K562 (cell line): ENCODE measurements around the gene AMBRA1. TPM values are rescaled to one million over a fixed set of nuclear protein-coding genes. Genes with fewer than 3 reads are reported as not detected.

ENCODE experiments used
- ATAC-seq: fragments of 200-7000 bp; cut with Tn5 transposase; 3 replicates; pipeline ENCODE4 v1.9.1; 2020; ENCODE audit warnings: moderate library complexity
- BruUV-seq: library from RNA; stranded (reverse); fragments of 400-500 nt; replicated peaks from 2 replicates; lab custom pipeline; 2021; lab: Mats Ljungman, UMichigan
- CTCF ChIA-PET: fragments of 300-600 bp; formaldehyde crosslinking; extraction: SDS; loops from one replicate; lab custom pipeline; 2021; ENCODE audit warnings: low intra/inter-chr PET ratio; lab: Yijun Ruan, JAX
- POLR2A ChIA-PET: fragments of 300-600, 350-650 bp; sonication (Branson Sonifier 250); formaldehyde crosslinking; extraction: SDS; loops from one replicate; lab custom pipeline; 2021; ENCODE audit warnings: antibody characterized with exemption, inconsistent platforms; lab: Yijun Ruan, JAX
- DNase-seq, 4 experiments: peaks; one replicate each; pipeline versions ENCODE4 v3.0.0 to v3.0.0-alpha.2; 2011 to 2018; ENCODE audit warnings: low spot score in 3 of 4, mixed read lengths in 3 of 4; ENCODE audit errors: extremely low read depth in 1 of 4
- FAIRE-seq: peaks from 2 replicates; lab custom pipeline; 2011; peaks lifted over from hg19 to GRCh38; lab: Jason Lieb, UNC
- H2AFZ ChIP-seq: 2 replicates; pipeline ENCODE4 v1.6.0; 2011; ENCODE audit warnings: low read depth, low read length, control low read depth, inconsistent platforms
- H3K27ac ChIP-seq: fragments of 200-600 bp; 3 replicates; pipeline ENCODE4 v1.8.0; 2011; ENCODE audit warnings: low read depth, mild to moderate bottlenecking, control low read depth, inconsistent platforms, low read length, moderate library complexity, mixed read lengths; ENCODE audit errors: extremely low read depth
- H3K27me3 ChIP-seq, 2 experiments: fragments of 300-600 bp in 1 of 2; 2 replicates in 1 of 2; 3 replicates in 1 of 2; pipeline versions ENCODE4 v1.6.0 to v1.8.0; 2011; ENCODE audit warnings: inconsistent platforms in 2 of 2, low read length in 2 of 2, mild to moderate bottlenecking in 1 of 2, mixed read lengths in 1 of 2, moderate library complexity in 1 of 2; ENCODE audit not compliant: control insufficient read depth in 2 of 2, insufficient read depth in 2 of 2
- H3K36me3 ChIP-seq: fragments of 300-600 bp; 3 replicates; pipeline ENCODE4 v1.8.0; 2011; ENCODE audit warnings: mild to moderate bottlenecking, low read length, inconsistent platforms; ENCODE audit not compliant: control insufficient read depth, insufficient read depth
- H3K4me1 ChIP-seq, 2 experiments: fragments of 200-600 bp in 1 of 2; replicated peaks in 1 of 2; 2 replicates in 1 of 2; 3 replicates in 1 of 2; pipeline versions ENCODE4 v1.5.1 to v1.8.0; 2011; ENCODE audit warnings: inconsistent platforms in 2 of 2, low read length in 2 of 2, mild to moderate bottlenecking in 1 of 2, mixed read lengths in 1 of 2, moderate library complexity in 1 of 2; ENCODE audit not compliant: control insufficient read depth in 2 of 2, insufficient read depth in 2 of 2
- H3K4me2 ChIP-seq: 2 replicates; pipeline ENCODE4 v1.6.1; 2011; ENCODE audit warnings: low read length, control low read depth, inconsistent platforms, mixed read lengths; ENCODE audit not compliant: insufficient read depth
- H3K4me3 ChIP-seq: fragments of 200-600 bp; sonication (generic), shearing (Covaris generic); 2 replicates; pipeline ENCODE4 v1.5.1; 2016; ENCODE audit warnings: control low read depth, inconsistent platforms
- H3K79me2 ChIP-seq: fragments of 200-600 bp; 3 replicates; pipeline ENCODE4 v1.8.0; 2011; ENCODE audit warnings: low read length, inconsistent platforms; ENCODE audit not compliant: control insufficient read depth, insufficient read depth
- H3K9ac ChIP-seq, 2 experiments: 2 replicates each; pipeline versions ENCODE4 v1.6.0 to v1.6.1; 2011; ENCODE audit warnings: low read depth in 2 of 2, low read length in 2 of 2, control low read depth in 1 of 2, inconsistent platforms in 1 of 2, mild to moderate bottlenecking in 1 of 2, mixed read lengths in 1 of 2; ENCODE audit not compliant: insufficient read depth in 1 of 2
- H3K9me1 ChIP-seq: one replicate; pipeline ENCODE4 v1.6.0; 2011; ENCODE audit warnings: inconsistent platforms, mild to moderate bottlenecking, low read length, moderate library complexity; ENCODE audit not compliant: control insufficient read depth, insufficient read depth
- H3K9me3 ChIP-seq: replicated peaks from 2 replicates; pipeline ENCODE4 v1.5.1; 2011; ENCODE audit warnings: low read depth, low read length, inconsistent platforms; ENCODE audit not compliant: control insufficient read depth, insufficient read depth
- H4K20me1 ChIP-seq: replicated peaks from 2 replicates; pipeline ENCODE4 v1.6.1; 2011; ENCODE audit warnings: low read length, inconsistent platforms, mixed read lengths; ENCODE audit not compliant: control insufficient read depth, insufficient read depth
- BRD9 ChIP-seq: fragments of 450-650 bp; IDR thresholded peaks from 2 replicates; pipeline ENCODE4 v1.6.1; 2018; ENCODE audit warnings: low read depth; ENCODE audit not compliant: partially characterized antibody
- CTBP1 ChIP-seq: fragments of 450-650 bp; IDR thresholded peaks from 2 replicates; pipeline ENCODE4 v1.6.1; 2016; ENCODE audit warnings: borderline replicate concordance
- YBX1 ChIP-seq: fragments of 450-650 bp; IDR thresholded peaks from 2 replicates; pipeline ENCODE4 v1.7.1; 2016; ENCODE audit warnings: mild to moderate bottlenecking
- ZBTB7A ChIP-seq: IDR thresholded peaks from 2 replicates; pipeline ENCODE4 v1.6.1; 2011; ENCODE audit warnings: low read depth, mild to moderate bottlenecking, low read length, moderate library complexity, borderline replicate concordance; ENCODE audit not compliant: control insufficient read depth
- WGBS: fragments of 100-300 bp; shearing (Covaris generic); methylation state at CpG from one replicate; pipeline ENCODE4 v1.1.6; 2016; ENCODE audit warnings: low coverage, mixed read lengths; ENCODE audit not compliant: insufficient coverage; ENCODE audit errors: missing lambda C conversion rate; 5-methylcytosine and 5-hydroxymethylcytosine counted together
- in situ Hi-C: fragments of 300-500 bp; cut with MboI; formaldehyde crosslinking; loops from 4 replicates; pipeline ENCODE4 v1.15.0; 2018; ENCODE audit warnings: inconsistent platforms, mixed read lengths
- intact Hi-C: fragments of 100-400 bp; cut with micrococcal nuclease; formaldehyde crosslinking; loops from 2 replicates; pipeline ENCODE4 v1.14.2; 2022
- polyA plus RNA-seq, 8 experiments: library from polyadenylated mRNA; depleted of rRNA in 4 of 8; stranded (reverse) in 5 of 8; unstranded in 3 of 8; fragments of >200 nt; fragmentation: Nextera tagmentation in 2 of 8; fragmentation: Illumina TruSeq in 1 of 8; extraction: Ambion mirVana in 2 of 8; extraction: Trizol in 1 of 8; gene quantifications; 2 replicates each; pipeline versions ENCODE4 v1.2.1 to v1.2.3, GENCODE V29; 2011 to 2014; ENCODE audit warnings: inconsistent platforms in 1 of 8, missing spikeins in 1 of 8
- total RNA-seq, 7 experiments: library from RNA; depleted of rRNA in 6 of 7; stranded (reverse); fragments of >200 nt in 6 of 7; fragmentation: Illumina TruSeq in 2 of 7; extraction: Trizol in 2 of 7; gene quantifications; 2 replicates each; pipeline versions ENCODE4 v1.2.1 to v1.2.3, GENCODE V29; 2011 to 2021; ENCODE audit warnings: low replicate concordance in 1 of 7
- TF ChIP-seq, protein P1 (sequence below): fragments of 250-450 bp; sonication (Bioruptor Pico); IDR thresholded peaks from 2 replicates; pipeline ENCODE4 v1.5.0; 2022; ENCODE audit warnings: mild to moderate bottlenecking
- TF ChIP-seq, protein P2 (sequence below): IDR thresholded peaks from 3 replicates; pipeline ENCODE4 v1.6.1; 2011; ENCODE audit warnings: borderline replicate concordance, mild to moderate bottlenecking; ENCODE audit not compliant: insufficient read length, insufficient read depth
- TF ChIP-seq, protein P3 (sequence below): sonication (generic); formaldehyde crosslinking; IDR thresholded peaks from 2 replicates; pipeline ENCODE4 v1.8.0; 2022; ENCODE audit warnings: missing genetic modification reagents, mild to moderate bottlenecking, moderate library complexity, borderline replicate concordance

The AMBRA1 gene
- total and polyA plus RNA-seq, 9 of the 15 experiments (the other 6 are each of a cell fraction or from before 2014, with no cell fraction given), result 0.15 to 24.5 (median 13.0) TPM

DNA sequence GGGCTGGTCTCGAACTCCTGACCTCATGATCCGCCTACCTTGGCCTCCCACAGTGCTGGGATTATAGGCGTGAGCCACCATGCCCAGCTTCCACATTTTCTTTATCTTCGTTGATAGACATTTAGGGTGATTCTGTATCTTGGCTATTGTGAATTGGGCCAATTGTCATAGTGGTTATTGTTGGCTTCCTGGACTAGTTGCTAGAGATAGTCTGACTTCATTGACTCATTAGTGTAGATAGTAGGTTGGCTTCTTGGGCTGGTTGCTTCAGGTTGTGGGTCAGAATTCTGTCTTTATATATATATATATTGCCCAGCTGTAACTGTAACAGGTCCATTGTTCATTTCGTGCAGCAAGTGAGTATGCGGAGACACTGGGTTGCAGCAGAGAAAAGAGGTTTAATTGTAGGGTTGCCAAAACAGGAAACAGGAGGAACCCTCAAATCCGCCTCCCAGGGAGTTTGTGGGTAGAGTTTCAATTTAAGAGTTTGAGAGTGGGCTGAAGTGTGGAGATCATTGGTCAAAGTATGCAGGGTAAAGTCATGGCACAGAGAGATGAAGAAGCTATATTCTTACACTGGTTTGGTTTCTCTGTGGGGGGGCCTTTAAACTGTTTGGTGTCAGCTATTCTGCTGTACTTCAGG lies 45.5 kb upstream of the AMBRA1 start:
- no peak for ATAC-seq
- Histone ChIP-seq H3K27me3 (no peaks in the 10 kb centered on the region), H3K4me3 (no peak overlapping the region), H3K4me2 (no peak overlapping the region), H2AFZ (no peak overlapping the region), H3K36me3 (peaks cover 25% of the 10 kb centered on the region; the same call in 2 of the 3 replicates), H3K9ac (no peak overlapping the region), H3K9me1 (no peaks in the 10 kb centered on the region), H3K27ac (no peak overlapping the region), H3K9me3 (no peaks in the 10 kb centered on the region), H4K20me1 (no peaks in the 10 kb centered on the region), H3K79me2 (peaks cover 4% of the 10 kb centered on the region; the same call in 1 of the 3 replicates), H3K4me1 (no peaks in the 10 kb centered on the region)
- WGBS, result 95% methylated on average over 7 of the region's 7 CpGs
- ChIA-PET CTCF (no interaction called here), POLR2A (interaction anchor here (0.7 kb wide), 2 partner anchors 9 to 12 kb away, joined by 3 to 4 read pairs; no protein-coding TSS in a partner anchor)
- intact Hi-C loops, result no loop called here
- in situ Hi-C loops, result no loop called here
- no TSS peak for BruUV-seq
- no peak for DNase-seq
- no peak for FAIRE-seq
- TF ChIP-seq, protein P1, sequence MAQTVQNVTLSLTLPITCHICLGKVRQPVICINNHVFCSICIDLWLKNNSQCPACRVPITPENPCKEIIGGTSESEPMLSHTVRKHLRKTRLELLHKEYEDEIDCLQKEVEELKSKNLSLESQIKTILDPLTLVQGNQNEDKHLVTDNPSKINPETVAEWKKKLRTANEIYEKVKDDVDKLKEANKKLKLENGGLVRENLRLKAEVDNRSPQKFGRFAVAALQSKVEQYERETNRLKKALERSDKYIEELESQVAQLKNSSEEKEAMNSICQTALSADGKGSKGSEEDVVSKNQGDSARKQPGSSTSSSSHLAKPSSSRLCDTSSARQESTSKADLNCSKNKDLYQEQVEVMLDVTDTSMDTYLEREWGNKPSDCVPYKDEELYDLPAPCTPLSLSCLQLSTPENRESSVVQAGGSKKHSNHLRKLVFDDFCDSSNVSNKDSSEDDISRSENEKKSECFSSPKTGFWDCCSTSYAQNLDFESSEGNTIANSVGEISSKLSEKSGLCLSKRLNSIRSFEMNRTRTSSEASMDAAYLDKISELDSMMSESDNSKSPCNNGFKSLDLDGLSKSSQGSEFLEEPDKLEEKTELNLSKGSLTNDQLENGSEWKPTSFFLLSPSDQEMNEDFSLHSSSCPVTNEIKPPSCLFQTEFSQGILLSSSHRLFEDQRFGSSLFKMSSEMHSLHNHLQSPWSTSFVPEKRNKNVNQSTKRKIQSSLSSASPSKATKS, result no peak
- TF ChIP-seq, protein P2, sequence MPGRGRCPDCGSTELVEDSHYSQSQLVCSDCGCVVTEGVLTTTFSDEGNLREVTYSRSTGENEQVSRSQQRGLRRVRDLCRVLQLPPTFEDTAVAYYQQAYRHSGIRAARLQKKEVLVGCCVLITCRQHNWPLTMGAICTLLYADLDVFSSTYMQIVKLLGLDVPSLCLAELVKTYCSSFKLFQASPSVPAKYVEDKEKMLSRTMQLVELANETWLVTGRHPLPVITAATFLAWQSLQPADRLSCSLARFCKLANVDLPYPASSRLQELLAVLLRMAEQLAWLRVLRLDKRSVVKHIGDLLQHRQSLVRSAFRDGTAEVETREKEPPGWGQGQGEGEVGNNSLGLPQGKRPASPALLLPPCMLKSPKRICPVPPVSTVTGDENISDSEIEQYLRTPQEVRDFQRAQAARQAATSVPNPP, result no peak
- TF ChIP-seq, protein P3, sequence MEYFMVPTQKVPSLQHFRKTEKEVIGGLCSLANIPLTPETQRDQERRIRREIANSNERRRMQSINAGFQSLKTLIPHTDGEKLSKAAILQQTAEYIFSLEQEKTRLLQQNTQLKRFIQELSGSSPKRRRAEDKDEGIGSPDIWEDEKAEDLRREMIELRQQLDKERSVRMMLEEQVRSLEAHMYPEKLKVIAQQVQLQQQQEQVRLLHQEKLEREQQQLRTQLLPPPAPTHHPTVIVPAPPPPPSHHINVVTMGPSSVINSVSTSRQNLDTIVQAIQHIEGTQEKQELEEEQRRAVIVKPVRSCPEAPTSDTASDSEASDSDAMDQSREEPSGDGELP (CRISPR knock-in tag), result no peak
- TF ChIP-seq CTBP1 (no peak), YBX1 (no peak), ZBTB7A (no peak), BRD9 (no peak)
